Fibroblast of the aortic adventitia (primary cell): ENCODE results near the gene TTC39A. TPM values are rescaled to one million over a fixed set of nuclear protein-coding genes. Genes with fewer than 3 reads are reported as not detected.

Source experiments
- DNase-seq: peaks from one replicate; pipeline ENCODE4 v3.0.0-alpha.2; 2010; ENCODE audit warnings: low read depth
- H3K4me3 ChIP-seq: 2 replicates; pipeline ENCODE4 v1.5.1; 2011; ENCODE audit warnings: low read depth, mild to moderate bottlenecking, control low read depth, low read length, moderate library complexity
- total RNA-seq: library from RNA; depleted of rRNA; stranded (reverse); fragments of >200 nt; gene quantifications from 2 replicates; pipeline ENCODE4 v1.2.3, GENCODE V29; 2012; ENCODE audit warnings: low replicate concordance
- TF ChIP-seq, protein P1 (sequence below): IDR thresholded peaks from 2 replicates; pipeline ENCODE4 v1.5.1; 2011; ENCODE audit warnings: mild to moderate bottlenecking, low read length, control low read depth, inconsistent platforms; ENCODE audit not compliant: insufficient read depth

TTC39A gene
- total RNA-seq: 0.25 and 2.0 TPM in 2 replicates

DNA sequence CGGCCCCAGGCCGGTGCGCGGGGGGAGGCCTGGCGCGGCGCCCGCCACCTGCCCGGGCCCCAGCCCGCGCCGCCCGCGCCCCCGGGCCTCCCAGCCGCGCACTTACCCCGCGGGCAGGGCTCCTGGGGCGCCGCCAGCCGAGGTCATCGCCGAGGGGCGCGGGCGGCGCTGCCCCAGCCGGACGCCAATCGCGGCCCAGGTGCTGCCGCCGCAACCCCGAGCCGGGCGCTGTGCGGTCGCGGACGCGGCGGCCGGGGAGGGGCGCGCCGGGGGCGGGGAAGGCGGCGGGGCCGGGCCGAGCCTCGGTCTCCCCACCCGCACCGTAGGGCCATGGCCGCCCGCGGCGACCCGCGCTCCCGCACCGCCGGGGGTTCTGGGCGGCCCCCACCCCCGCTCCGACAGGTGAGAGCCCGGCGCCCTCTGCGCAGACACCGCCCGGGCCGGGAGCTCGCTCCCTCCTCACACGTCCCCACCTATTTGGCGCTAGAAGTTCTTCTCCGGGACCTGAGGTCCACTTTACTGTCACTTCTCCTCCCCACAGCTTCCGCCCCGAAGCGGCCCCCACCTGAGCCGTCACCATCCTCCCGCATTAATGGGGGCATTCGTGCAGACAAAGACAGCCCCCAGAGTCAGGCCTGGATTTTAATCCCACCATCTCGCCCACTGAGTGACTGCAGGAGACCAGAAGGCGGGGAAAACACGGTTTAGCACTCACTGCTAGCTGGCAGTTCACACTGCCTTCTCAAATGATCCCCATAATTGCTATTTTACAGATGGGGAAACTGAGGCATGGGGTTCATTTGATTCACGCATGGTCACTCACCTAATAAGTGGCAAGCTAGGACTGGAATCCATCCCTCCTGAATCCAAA, at the start of gene TTC39A:
Gene TTC39A, minus strand, starts transcription at position 232 of the 871 bp plus-strand sequence. Its CDS starts 85 bp downstream, at position 147.
- no peak for DNase-seq
- TF ChIP-seq, protein P1, sequence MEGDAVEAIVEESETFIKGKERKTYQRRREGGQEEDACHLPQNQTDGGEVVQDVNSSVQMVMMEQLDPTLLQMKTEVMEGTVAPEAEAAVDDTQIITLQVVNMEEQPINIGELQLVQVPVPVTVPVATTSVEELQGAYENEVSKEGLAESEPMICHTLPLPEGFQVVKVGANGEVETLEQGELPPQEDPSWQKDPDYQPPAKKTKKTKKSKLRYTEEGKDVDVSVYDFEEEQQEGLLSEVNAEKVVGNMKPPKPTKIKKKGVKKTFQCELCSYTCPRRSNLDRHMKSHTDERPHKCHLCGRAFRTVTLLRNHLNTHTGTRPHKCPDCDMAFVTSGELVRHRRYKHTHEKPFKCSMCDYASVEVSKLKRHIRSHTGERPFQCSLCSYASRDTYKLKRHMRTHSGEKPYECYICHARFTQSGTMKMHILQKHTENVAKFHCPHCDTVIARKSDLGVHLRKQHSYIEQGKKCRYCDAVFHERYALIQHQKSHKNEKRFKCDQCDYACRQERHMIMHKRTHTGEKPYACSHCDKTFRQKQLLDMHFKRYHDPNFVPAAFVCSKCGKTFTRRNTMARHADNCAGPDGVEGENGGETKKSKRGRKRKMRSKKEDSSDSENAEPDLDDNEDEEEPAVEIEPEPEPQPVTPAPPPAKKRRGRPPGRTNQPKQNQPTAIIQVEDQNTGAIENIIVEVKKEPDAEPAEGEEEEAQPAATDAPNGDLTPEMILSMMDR: no peak
- peak within 1 kb of the TSS; percentile 54 for H3K4me3 ChIP-seq

DNA sequence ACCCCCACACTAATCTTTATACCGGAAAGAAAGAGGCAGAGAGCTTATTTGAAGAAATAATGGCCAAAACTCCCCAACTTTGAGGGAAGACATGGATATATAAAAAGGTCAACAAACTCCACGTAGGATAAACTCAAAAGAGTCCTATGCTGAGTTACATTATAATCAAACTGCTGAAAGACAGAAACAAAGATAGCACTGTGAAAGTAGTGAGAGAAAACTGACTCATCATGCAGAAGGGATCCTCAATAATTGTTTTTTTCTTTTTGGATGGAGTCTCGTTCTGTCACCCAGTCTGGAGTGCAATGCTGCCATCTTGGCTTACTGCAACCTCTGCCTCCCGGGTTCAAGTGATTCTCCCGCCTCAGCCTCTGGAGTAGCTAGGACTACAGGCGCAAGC, 48.5 kb upstream of the TTC39A start:
- no peak for DNase-seq
- H3K4me3 ChIP-seq: no peak overlapping the region
- TF ChIP-seq, protein P1: no peak

DNA sequence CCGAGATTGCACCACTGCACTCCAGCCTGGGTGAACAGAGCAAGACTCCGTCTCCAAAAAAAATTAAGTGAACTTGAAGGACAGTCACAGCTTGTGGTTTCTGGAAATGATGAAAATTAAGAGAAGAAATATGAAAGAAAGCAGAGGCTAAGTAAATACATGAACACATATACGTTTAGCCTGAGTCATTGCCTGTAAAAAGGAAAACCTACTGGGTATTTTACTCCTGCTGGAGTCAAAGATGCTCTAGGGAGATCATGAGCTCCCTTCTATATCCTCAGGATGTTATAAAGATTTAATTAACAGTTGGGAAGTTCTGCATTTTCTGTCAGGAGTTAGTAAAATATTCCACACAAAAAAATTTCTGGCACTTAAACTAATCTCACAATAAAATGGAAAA, 43.5 kb upstream of the TTC39A start:
- DNase-seq: no peak
- TF ChIP-seq, protein P1: no peak
- H3K4me3 ChIP-seq: no peak overlapping the region

DNA sequence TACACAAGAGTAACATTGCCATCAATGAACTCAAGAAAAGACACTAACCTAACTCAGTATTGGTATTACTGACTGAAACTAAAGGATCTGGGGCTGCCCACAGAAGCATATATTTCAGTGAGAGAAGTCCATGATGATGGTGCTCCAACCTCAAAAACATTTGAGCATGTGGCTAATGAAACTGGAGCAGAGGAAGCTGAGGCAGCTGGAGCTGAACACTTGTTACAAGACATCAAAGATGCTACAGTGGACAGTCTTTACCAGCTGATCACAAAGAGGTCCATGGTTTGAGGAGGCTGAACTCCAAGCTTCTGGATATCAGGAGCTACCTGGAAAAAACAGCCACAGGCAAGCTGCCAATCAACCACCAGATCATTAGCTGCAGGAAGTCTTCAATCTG, 42.2 kb upstream of the TTC39A start:
- TF ChIP-seq, protein P1: no peak
- DNase-seq: no peak
- H3K4me3 ChIP-seq: no peak overlapping the region

DNA sequence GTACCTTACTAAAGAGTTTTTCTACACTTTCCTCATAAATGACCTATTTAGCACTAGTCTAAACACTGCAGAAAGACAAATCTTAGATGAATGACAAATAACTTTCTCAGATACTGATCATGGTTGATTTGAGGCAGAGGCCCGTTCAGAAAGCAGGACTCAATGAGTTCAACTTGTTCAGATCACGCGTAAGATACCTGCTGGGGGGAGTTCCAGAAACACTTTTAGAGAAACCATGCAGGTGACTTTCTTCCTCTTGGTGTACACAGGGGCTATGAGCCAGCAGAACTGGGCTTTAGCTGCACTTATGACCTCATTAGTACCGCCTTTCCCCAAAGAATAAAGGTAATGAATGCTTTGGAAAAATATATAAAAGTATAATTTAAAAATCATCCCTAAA, 38.8 kb upstream of the TTC39A start:
- no peak for DNase-seq
- no peak overlapping the region for H3K4me3 ChIP-seq
- TF ChIP-seq, protein P1: no peak

DNA sequence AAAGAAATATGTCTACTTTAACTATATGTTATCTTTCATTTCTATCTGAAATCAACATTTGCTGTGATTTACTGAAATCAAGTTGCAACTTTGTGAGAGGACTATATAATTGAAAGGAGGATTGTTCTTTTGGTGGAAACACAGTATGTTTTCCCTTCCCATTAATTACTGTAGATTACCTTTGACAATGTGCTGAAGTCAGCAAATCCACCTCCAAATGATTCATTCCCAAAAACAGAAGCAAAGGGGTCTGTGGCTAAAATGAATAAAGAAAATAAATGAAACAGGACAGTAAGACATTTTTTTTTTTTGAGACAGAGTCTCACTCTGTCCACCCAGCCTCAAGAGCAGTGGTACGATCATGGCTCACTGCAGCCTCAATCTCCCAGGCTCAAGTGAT, 35.4 kb upstream of the TTC39A start:
- TF ChIP-seq, protein P1: no peak
- DNase-seq: no peak

More for the DNA sequence above, 35.4 kb upstream of the TTC39A start:
- H3K4me3 ChIP-seq: no peak overlapping the region
